Panc1 (cell line): ENCODE results near the gene SLCO3A1.

ENCODE experiments used
- CTCF ChIP-seq: fragments of 450-650 bp; IDR thresholded peaks from 2 replicates; pipeline ENCODE4 v1.5.1; 2017; ENCODE audit warnings: mild to moderate bottlenecking
- POLR2AphosphoS5 ChIP-seq: IDR thresholded peaks from 2 replicates; pipeline ENCODE4 v1.6.1; 2012; ENCODE audit warnings: mild to moderate bottlenecking, low read depth, low read length, moderate library complexity
- REST ChIP-seq, 2 experiments: IDR thresholded peaks; 2 replicates each; pipeline ENCODE4 v1.6.1; 2011 to 2012; ENCODE audit warnings: low read depth in 2 of 2, control low read depth in 1 of 2, low read length in 1 of 2, mild to moderate bottlenecking in 1 of 2, moderate library complexity in 1 of 2; ENCODE audit not compliant: insufficient read depth in 1 of 2

GRCh38 chr15:91989821-91990220 lies 136.3 kb downstream of the SLCO3A1 start:
- TF ChIP-seq CTCF: no peak
- no peak for TF ChIP-seq POLR2AphosphoS5
- TF ChIP-seq REST (IDR thresholded peaks at IDR 0.05; ENCODE audit: insufficient read depth in 1 of 2, low read depth in 2 of 2, low read length in 1 of 2): no peak
